C4-2B (cell line): Measurements from ENCODE around the gene CDKN2B-AS1.

Experiments used
- H3K27ac ChIP-seq: fragments of 450-650 bp; 2 replicates; pipeline ENCODE4 v1.5.1; 2017
- CTCF ChIP-seq: fragments of 450-650 bp; conservative IDR thresholded peaks from 2 replicates; pipeline ENCODE4 v1.5.1; 2017; ENCODE audit warnings: mild to moderate bottlenecking
- ZFX ChIP-seq: fragments of 450-650 bp; IDR thresholded peaks from 2 replicates; pipeline ENCODE4 v1.6.1; 2017

Gene CDKN2B-AS1

GRCh38 chr9:22047596-22047995, 53.0 kb downstream of the CDKN2B-AS1 start:
- no peak for TF ChIP-seq CTCF
- no peak for TF ChIP-seq ZFX

DNA sequence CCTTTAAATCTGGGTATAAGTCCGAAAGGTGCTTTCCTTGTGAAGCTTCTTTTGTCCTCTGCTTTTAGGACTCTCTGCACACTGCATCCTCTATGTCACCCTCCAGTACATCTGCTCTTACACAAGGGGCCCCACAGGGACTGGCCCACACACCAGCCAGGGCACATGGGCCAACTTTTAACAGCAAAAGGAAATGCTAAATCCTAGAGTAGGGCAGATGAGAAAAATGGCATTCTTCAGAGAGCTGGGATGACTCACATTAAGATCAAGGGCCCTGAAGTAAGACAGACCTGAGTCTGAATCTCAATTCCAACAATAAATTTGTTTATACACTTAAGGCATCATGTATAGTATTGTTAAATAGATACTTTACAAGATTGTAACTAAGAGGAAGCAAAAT, 54.8 kb downstream of the CDKN2B-AS1 start:
- no peak overlapping the region for H3K27ac ChIP-seq
- TF ChIP-seq ZFX (no peak), CTCF (no peak)

More at GRCh38 chr9:22047596-22047995, 53.0 kb downstream of the CDKN2B-AS1 start:
- H3K27ac ChIP-seq = no peak overlapping the region

DNA sequence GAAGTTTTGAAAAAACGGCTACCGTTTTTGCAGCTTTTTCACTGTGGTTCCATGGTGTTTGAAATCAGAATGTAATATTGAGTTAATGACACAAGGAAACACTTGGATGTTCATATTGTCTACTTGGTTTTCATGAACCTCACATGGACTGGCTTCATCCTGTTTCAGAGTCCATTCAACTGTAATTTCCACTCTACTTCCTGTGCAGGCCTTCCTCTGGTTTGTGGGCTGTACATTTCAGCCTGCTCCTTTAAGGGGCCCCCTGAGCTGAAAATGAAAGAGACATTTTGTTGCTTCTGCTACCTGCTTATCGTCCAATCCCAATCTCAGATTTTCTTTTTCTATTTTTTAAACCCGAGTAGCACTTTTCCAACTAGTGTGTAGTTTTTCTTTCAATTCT, 56.3 kb downstream of the CDKN2B-AS1 start:
- H3K27ac ChIP-seq = no peak overlapping the region
- TF ChIP-seq ZFX = no peak
- TF ChIP-seq CTCF = no peak

DNA sequence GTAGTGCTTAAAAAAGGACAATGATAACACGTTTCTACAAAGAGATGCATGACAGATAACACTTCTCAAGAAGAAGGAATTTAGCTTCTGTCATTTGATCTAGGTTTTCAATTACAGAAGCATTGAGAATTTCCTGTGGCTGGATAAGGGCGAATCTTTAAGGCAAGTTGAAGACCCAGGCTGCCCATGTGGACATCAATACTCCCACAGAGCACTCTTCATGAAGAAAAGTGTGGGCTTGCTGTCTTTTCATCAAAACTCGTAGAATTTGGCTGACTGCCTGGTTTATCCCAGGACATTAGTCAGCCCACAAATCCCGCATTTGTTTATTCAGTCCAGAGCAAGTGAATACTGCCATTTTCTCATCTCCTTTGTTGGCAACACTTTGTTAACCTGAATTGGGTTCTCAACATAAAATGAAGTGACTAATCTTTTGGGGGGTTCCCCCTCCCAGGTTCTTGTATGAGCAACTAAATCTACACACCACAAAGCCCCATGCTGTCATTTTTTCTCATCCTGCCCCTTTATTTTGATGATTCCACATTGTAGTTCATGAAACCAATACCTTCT, 57.9 kb downstream of the CDKN2B-AS1 start:
- TF ChIP-seq ZFX (no peak), CTCF (no peak)
- H3K27ac ChIP-seq = no peak overlapping the region

DNA sequence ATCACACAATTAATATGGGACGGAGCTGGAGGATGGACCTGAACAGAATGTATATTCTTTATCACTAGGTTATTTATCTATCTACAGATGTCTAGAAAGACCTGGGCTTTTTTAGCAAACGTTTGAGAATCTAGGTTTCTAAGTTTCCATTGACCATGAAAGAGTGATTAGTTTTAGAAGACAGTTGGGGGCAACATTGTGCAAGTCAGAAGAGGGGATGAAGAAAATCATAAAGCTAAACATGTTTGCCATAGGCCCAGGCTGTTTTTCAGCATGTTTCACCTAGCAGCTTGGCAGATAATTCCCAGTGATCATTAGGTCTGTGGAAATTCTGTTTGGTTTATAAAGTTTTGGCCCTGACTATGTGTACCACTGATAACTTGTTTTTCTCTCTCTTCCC, 58.6 kb downstream of the CDKN2B-AS1 start:
- TF ChIP-seq CTCF (no peak), ZFX (no peak)

GRCh38 chr9:22054076-22054475, 59.5 kb downstream of the CDKN2B-AS1 start:
- TF ChIP-seq CTCF = no peak
- TF ChIP-seq ZFX = no peak
- no peak overlapping the region for H3K27ac ChIP-seq

More for the DNA sequence above, 58.6 kb downstream of the CDKN2B-AS1 start:
- no peak overlapping the region for H3K27ac ChIP-seq

GRCh38 chr9:22054529-22054928, 59.9 kb downstream of the CDKN2B-AS1 start:
- no peak overlapping the region for H3K27ac ChIP-seq
- TF ChIP-seq ZFX (no peak), CTCF (no peak)
